GM20000 (cell line): ENCODE results near the gene PARD3.
A peak's percentile ranks its signal among the peaks of the same experiment; 100 is the strongest.

Source experiments
- DNase-seq: peaks from one replicate; pipeline ENCODE4 v3.0.0; 2012; ENCODE audit warnings: low spot score
- TF ChIP-seq, protein P1 (sequence below): IDR thresholded peaks from 2 replicates; pipeline ENCODE4 v1.5.1; 2012; ENCODE audit warnings: mild to moderate bottlenecking, control low read depth; ENCODE audit errors: extremely low read depth, missing control alignments

PARD3 gene

DNA sequence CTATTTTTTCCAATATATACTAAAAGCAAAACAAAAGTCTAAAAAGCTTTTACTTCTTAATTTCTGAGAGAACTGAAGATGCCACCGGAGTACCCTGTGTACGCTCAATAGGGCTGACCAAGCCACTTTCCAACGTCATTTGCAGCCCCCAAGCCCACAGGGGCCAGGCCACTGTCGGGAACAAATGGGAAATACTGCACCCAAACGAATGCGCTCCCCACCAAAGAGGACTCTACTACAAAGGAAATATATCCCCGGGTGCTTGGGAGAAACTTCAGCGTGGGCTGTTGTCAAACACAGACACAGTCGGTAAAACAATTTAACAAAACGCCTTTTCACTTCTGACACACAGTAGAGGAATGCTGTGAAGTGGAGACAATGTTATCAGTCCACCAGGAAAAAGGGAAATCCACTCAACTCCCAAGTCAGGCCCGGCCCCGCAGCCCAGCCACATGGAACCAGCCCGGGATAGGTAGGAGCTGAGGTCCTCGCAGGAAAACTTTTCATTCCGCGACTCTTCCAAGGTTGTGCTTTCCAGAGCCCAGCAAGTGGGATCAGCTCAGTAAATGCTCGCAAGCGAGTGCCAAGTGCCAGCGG, 1.4 kb downstream of the PARD3 start:
- DNase-seq = peak; percentile 19

DNA sequence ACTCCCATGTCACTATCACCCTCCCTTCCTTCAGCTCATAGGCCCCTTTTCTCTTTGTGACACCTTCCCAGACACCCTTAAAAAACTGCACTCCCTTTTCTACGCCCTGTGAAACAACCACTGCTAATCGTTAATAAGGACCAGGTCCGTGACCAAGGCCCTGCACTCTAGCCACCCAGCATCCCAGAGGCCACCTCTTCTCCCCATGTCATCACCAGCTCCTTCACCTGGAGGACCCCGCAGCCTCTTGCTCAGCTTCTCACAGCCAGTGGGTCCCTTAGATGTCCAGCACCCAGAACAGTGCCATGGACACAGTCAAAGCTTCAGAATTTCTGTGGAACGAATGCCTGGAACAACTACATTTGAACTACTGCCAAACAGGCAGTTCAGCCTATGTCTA, 2.3 kb downstream of the PARD3 start:
- no peak for DNase-seq
- TF ChIP-seq, protein P1, sequence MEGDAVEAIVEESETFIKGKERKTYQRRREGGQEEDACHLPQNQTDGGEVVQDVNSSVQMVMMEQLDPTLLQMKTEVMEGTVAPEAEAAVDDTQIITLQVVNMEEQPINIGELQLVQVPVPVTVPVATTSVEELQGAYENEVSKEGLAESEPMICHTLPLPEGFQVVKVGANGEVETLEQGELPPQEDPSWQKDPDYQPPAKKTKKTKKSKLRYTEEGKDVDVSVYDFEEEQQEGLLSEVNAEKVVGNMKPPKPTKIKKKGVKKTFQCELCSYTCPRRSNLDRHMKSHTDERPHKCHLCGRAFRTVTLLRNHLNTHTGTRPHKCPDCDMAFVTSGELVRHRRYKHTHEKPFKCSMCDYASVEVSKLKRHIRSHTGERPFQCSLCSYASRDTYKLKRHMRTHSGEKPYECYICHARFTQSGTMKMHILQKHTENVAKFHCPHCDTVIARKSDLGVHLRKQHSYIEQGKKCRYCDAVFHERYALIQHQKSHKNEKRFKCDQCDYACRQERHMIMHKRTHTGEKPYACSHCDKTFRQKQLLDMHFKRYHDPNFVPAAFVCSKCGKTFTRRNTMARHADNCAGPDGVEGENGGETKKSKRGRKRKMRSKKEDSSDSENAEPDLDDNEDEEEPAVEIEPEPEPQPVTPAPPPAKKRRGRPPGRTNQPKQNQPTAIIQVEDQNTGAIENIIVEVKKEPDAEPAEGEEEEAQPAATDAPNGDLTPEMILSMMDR = no peak

More for the DNA sequence above, 1.4 kb downstream of the PARD3 start:
- TF ChIP-seq, protein P1 = no peak

DNA sequence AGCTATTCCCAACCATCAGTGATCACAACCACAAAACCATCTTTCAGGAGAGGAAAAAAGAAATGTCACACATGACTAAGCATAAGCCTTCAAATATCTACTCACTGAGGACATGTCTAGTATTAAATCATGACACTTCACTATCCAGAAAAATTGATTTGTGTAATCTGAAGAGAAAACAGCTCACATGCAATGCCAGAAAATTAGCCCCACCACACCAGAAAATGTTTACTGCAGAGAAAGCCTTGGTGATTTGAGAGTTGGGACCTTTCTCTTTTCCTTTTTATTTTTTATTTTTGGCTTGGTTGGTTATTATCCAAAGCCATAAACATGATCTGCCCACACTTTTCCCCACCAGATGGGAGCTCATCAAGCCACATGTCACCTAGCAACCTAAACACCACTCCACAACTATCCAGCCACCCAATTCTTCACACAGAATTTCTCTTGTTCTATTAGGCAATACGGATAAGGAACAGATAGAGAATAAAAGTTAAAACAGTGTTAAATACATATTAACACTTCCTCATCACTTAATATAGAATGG, 3.1 kb downstream of the PARD3 start:
- TF ChIP-seq, protein P1 = no peak

DNA sequence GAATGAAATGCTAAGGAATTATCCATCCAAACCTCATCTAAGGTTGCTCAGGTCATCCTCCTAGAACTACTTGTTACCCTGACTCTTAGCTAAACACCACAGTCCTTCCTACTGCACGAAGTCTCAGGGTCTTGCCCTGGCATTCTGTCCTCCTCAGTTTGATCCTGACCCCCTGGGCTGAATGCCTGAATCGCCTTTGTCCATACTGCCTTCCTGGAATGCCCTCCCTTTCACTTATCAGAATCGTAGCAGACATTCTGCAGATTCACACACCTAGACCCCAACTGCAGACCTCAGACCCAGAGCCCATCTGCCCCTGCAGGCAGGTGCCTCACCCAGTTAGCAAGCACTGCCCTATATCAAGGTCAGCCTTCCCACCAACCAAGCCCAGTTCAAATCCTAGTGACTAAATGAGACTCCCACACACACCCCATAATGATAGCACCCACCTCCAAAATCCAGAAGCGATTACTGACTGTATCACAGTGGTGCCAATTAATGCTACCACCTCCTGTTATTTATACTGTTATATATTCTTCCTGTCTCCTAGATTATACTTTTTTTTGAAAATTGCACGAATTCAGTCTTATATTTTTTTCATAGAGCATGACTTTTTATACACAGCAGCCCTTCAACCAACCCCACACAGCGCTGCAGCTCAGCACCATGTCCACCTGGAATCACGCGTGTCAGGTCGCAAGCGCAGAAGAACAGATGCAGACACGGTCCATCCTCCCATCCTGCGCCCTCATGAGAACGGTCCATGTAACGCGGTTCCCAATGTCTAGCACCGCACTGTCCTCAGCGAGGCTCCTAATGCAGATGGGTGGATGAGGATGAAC, 3.7 kb downstream of the PARD3 start:
- no peak for DNase-seq
- TF ChIP-seq, protein P1 = no peak

More for the DNA sequence above, 3.1 kb downstream of the PARD3 start:
- no peak for DNase-seq

DNA sequence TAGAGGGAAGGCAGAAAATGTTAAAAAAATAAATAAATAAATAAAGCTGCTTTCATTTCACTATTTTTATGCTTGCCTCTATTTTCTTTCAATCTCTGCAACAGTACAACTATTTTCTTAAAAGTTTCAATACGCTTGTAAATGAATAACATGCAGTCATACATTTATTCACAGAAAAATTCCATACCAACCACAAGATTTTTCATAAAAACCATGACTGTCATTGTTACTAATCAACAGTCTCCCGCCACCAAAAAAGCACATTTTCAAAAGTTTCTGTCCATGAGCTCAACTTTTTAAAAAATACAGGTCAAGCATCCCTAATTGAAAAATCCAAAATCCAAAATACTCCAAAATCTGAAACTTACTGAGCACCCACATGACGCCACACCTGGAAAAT, 5.3 kb downstream of the PARD3 start:
- TF ChIP-seq, protein P1 = no peak
- DNase-seq = no peak

DNA sequence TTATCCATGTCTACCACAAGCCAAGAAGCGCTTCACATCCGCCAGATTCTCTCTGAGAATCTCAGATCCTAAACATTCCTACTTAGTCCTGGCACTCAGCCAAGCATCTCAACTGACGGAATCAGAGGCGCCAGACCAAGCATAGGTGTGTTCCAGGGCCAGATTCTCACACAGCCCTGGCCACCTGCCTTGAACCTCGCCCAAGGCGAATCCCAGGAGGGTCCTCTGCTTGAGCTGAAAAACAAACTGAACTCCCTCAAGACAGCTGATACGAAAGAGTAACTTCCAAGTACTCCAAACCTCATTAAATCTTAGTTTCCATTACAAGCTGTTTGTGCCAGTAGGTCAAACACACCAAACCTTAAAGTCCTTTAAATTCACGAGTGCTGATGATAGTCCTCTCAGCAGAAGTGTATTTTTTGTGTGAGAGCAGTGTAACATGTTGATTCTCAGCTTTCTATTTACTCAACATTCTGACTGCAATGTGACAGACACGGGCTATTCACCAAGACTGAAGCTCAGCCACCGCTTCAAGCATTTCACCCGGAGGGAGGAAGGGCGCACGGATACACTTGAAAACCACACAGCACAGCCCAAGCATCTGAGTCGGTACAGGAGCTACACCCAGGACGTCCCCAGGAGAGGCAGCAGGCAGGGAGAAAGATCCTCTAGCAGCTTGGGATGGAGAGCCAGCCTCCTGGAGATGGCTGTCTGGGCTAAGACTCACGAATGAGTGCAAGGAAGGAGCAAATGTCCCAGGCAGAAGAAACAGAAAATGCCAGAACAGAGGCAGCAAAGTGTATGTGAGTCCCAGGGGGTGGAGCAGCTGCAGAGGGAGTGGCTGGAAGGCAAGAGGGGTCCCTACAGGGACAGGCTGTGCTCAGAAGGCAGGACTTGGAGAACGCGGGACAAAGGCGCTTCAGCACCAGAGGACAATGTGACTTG, 6.0 kb downstream of the PARD3 start:
- no peak for DNase-seq
- TF ChIP-seq, protein P1 = no peak
